Stomach (tissue), 9 donors: Measurements from ENCODE around the gene COL6A3. TPM values are rescaled to one million over a fixed set of nuclear protein-coding genes. Genes with fewer than 3 reads are reported as not detected.

Experiments used
- DNase-seq, 2 donors: peaks; one replicate each; pipeline versions ENCODE4 v3.0.0 to v3.0.0-alpha.2; 2013 to 2019
- H3K27ac ChIP-seq, 5 donors: fragments of 200-600 bp in 4 of 5; sonication (generic) in 4 of 5; one replicate each; pipeline ENCODE4 v1.5.1; 2013 to 2019; ENCODE audit warnings: mild to moderate bottlenecking in 1 of 5, moderate library complexity in 1 of 5
- H3K27me3 ChIP-seq, 3 donors: fragments of 200-600 bp; sonication (generic); one replicate each; pipeline ENCODE4 v1.5.1; 2017 to 2019; ENCODE audit warnings: mixed run types in 1 of 3
- H3K36me3 ChIP-seq, 4 donors: fragments of 200-600 bp; sonication (generic); 1 replicate in 3 of 4; 2 replicates in 1 of 4; pipeline ENCODE4 v1.5.1; 2016 to 2019
- H3K4me1 ChIP-seq, 4 donors: fragments of 200-600 bp; sonication (generic); one replicate each; pipeline ENCODE4 v1.5.1; 2016 to 2019
- H3K4me3 ChIP-seq, 4 donors: fragments of 200-600 bp; sonication (generic) in 3 of 4; one replicate each; pipeline ENCODE4 v1.5.1; 2016 to 2019; ENCODE audit warnings: mild to moderate bottlenecking in 1 of 4
- H3K9me3 ChIP-seq, 4 donors: fragments of 200-600 bp; sonication (generic); one replicate each; pipeline ENCODE4 v1.5.1; 2016 to 2019
- EP300 ChIP-seq: sonication (generic); formaldehyde crosslinking; IDR thresholded peaks from one replicate; pipeline ENCODE4 v1.6.1; 2017; ENCODE audit warnings: antibody characterized with exemption
- POLR2A ChIP-seq, 4 donors: fragments of 450-650 bp; IDR thresholded peaks; one replicate each; pipeline ENCODE4 v1.6.1; 2016; ENCODE audit warnings: antibody characterized with exemption in 4 of 4, control low read depth in 2 of 4, mild to moderate bottlenecking in 1 of 4, moderate library complexity in 1 of 4
- POLR2AphosphoS5 ChIP-seq, 3 donors: sonication (generic); formaldehyde crosslinking; IDR thresholded peaks; one replicate each; pipeline ENCODE4 v1.6.1; 2016; ENCODE audit warnings: antibody characterized with exemption in 3 of 3
- WGBS, 5 donors: extraction: QIAGEN DNeasy Blood & Tissue Kit in 3 of 5; methylation state at CpG; one replicate each; pipeline versions ENCODE4 v1.1.5 to v1.1.7; 2013 to 2018; 5-methylcytosine and 5-hydroxymethylcytosine counted together
- intact Hi-C: fragments of 100-400 bp; cut with DNase I; formaldehyde crosslinking; loops from one replicate; pipeline ENCODE4 v1.15.1; 2023; ENCODE audit warnings: low total_unique reads
- polyA plus RNA-seq, 3 donors: library from polyadenylated mRNA; stranded (reverse); fragments of 200-250 nt; gene quantifications; one replicate each; pipeline ENCODE4 v1.2.3, GENCODE V29; 2013
- total RNA-seq, 5 donors: library from RNA; depleted of rRNA; stranded (reverse); fragments of >200 nt; gene quantifications; one replicate each; pipeline versions ENCODE4 v1.1.0 to v1.2.3, GENCODE V29; 2014 to 2016
- TF ChIP-seq, protein P1 (sequence below), 7 experiments: fragments of 450-650 bp in 4 of 7; fragments of 200-600 bp in 3 of 7; sonication (generic) in 3 of 7; IDR thresholded peaks; one replicate each; pipeline ENCODE4 v1.5.1; 2016 to 2019; ENCODE audit warnings: antibody characterized with exemption in 7 of 7, control low read depth in 2 of 7, mild to moderate bottlenecking in 1 of 7
- donor health status: healthy with polysubstance abuse.
- donor health status: Bipolar disorder and iron deficiency.
- donor health status: healthy.

Gene COL6A3
- total and polyA plus RNA-seq, 8 donors = 9.3 to 411 (median 105) TPM

DNA sequence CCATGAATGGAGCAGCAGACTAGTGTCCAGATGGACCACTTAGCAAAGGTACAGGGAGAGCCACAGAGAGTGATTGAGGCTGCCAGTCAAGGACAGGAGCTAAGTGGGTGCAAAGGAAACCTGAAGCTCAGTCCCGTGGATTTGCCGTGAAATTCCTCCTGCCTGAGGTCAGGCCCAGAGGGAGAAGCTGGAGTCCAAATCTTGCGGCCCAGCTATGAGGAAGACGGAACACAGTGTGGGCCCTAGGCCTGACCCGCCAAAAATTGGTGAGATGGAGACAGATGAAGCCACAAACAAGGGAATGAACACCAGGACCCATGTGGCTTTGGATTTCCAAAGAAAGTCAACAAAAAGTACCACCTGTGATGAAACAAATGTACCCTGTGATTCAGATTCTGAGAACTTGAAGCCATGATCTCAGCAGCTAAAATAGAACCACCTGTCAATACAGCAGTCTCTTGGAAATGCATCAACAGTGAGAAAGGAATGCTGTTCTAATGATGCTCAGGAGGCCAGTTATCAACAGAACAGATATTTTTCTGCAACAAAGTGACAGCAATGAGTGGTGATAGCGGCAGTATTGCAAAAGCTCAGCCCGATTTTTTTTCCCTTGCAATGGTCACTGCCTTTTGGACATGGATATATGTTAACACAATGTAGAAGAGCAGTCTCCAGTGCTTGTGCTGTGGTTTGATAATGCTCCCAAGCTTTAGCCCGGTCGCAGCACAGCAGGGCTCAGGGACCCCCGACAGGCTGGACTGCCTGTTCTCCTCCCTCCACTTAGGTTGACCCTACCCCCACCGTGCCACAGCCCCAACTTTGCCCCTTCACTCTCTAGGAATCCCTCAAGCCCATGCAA lies 10.7 kb downstream of the COL6A3 start:
- Histone ChIP-seq H3K27me3 (no peaks in the 10 kb centered on the region), H3K27ac (peak overlapping the region in 3 of 5 donors; percentile 53 to 73 (median 59)), H3K4me1 (peaks cover 0 to 50% (median 5%) of the 10 kb centered on the region in 4 donors), H3K36me3 (no peaks in the 10 kb centered on the region), H3K9me3 (no peaks in the 10 kb centered on the region), H3K4me3 (no peak overlapping the region)
- DNase-seq = no peak
- WGBS, 5 donors = 68 to 76% (median 73%) methylated on average over 11 of the region's 11 CpGs
- TF ChIP-seq POLR2AphosphoS5 (IDR thresholded peaks at IDR 0.05) (peak in 1 of 3 donors; percentile 7), POLR2A (IDR thresholded peaks at IDR 0.05) (no peak), EP300 (no peak)
- TF ChIP-seq, protein P1, sequence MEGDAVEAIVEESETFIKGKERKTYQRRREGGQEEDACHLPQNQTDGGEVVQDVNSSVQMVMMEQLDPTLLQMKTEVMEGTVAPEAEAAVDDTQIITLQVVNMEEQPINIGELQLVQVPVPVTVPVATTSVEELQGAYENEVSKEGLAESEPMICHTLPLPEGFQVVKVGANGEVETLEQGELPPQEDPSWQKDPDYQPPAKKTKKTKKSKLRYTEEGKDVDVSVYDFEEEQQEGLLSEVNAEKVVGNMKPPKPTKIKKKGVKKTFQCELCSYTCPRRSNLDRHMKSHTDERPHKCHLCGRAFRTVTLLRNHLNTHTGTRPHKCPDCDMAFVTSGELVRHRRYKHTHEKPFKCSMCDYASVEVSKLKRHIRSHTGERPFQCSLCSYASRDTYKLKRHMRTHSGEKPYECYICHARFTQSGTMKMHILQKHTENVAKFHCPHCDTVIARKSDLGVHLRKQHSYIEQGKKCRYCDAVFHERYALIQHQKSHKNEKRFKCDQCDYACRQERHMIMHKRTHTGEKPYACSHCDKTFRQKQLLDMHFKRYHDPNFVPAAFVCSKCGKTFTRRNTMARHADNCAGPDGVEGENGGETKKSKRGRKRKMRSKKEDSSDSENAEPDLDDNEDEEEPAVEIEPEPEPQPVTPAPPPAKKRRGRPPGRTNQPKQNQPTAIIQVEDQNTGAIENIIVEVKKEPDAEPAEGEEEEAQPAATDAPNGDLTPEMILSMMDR (IDR thresholded peaks at IDR 0.05) = no peak
- intact Hi-C loops = no loop called here

DNA sequence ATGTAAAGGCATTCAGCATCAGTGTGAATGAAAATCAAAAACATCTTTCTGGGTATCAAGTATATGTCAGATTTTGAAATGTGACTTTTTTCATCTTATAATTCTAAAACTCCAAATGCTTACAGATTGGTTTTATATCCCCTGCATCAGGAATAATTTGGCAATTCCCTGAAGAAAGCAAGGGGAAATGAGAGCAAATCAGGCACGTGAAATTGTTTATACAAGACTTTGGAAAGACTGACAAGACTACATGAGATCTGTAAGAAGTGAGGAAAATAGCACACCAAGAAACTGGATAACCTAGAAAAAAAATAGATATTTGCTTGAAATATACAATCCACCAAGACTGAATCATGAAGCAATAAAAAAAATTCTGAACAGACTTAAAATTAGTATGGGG lies 13.8 kb downstream of the COL6A3 start:
- Histone ChIP-seq H3K4me1 (peaks cover 0 to 34% (median 7%) of the 10 kb centered on the region in 4 donors), H3K4me3 (no peak overlapping the region), H3K27me3 (no peaks in the 10 kb centered on the region), H3K36me3 (peaks cover 3 to 5% (median 4%) of the 10 kb centered on the region in 4 donors), H3K27ac (peak overlapping the region in 1 of 5 donors; percentile 60), H3K9me3 (no peaks in the 10 kb centered on the region)
- intact Hi-C loops = no loop called here
- TF ChIP-seq EP300 (no peak), POLR2A (IDR thresholded peaks at IDR 0.05) (no peak), POLR2AphosphoS5 (IDR thresholded peaks at IDR 0.05) (no peak)
- TF ChIP-seq, protein P1 (IDR thresholded peaks at IDR 0.05) = no peak
- DNase-seq = no peak
- WGBS, 5 donors = 32 to 57% (median 44%) methylated on average over 1 of the region's 1 CpG

DNA sequence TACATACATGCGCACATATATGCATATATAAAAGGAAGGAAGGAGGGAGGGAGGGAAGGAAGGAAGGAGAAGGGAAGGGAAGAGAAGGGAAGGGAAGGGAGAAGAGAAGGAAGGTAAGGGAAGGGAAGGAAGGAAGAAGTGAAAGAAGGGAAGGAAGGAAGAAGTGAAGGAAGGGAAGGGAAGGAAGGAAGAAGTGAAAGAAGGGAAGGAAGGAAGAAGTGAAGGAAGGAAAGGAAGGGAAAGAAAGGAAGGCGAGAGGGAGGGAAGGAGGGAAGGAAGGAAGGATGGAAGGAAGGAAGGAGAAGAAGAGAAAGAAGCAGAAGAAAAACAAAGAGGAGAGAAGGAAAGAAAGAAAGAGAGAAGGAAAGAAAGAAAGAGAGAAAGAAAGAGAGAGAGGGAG lies 16.9 kb downstream of the COL6A3 start:
- intact Hi-C loops = no loop called here
- Histone ChIP-seq H3K36me3 (peaks cover 11 to 13% (median 12%) of the 10 kb centered on the region in 4 donors), H3K4me3 (no peak overlapping the region), H3K27ac (peak overlapping the region in 1 of 5 donors; percentile 59), H3K27me3 (peaks cover 0 to 10% (median 0%) of the 10 kb centered on the region in 3 donors), H3K4me1 (peaks cover 0 to 25% (median 5%) of the 10 kb centered on the region in 4 donors), H3K9me3 (no peaks in the 10 kb centered on the region)
- 60 to 100% (median 66%) methylated on average over 2 of the region's 2 CpGs for WGBS, 5 donors
- no peak for DNase-seq
- no peak for TF ChIP-seq EP300
- TF ChIP-seq, protein P1 (IDR thresholded peaks at IDR 0.05) = no peak
- TF ChIP-seq POLR2AphosphoS5 (IDR thresholded peaks at IDR 0.05) = no peak
- TF ChIP-seq POLR2A (IDR thresholded peaks at IDR 0.05) = no peak

DNA sequence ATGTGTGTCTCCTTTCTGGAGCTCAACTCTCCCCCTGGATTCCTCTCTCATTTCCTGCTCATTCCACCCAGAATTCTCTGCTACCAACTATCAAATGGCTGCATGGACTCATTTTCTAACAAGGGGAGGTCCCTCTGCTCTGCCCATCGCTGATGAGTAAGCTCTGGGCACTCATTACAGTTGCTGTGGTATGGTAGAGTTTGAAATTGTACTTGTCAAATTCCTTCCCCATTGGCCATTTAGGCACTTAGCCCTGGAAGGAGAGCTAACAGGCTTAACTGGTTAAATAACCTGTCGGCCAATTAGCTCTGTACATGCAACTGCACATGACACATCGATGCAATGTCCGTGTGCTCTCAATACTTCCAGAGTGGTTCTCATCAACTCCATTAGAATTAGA lies 20.4 kb downstream of the COL6A3 start:
- no peak for TF ChIP-seq EP300
- TF ChIP-seq, protein P1 (IDR thresholded peaks at IDR 0.05) = no peak
- no peak for TF ChIP-seq POLR2AphosphoS5 (IDR thresholded peaks at IDR 0.05)
- H3K4me1 ChIP-seq = peaks cover 0 to 27% (median 6%) of the 10 kb centered on the region in 4 donors
- no peak for DNase-seq
- H3K36me3 ChIP-seq = peaks cover 11 to 13% (median 12%) of the 10 kb centered on the region in 4 donors
- peaks cover 0 to 10% (median 0%) of the 10 kb centered on the region in 3 donors for H3K27me3 ChIP-seq
- no peaks in the 10 kb centered on the region for H3K9me3 ChIP-seq
- H3K27ac ChIP-seq = no peak overlapping the region
- intact Hi-C loops = no loop called here
- 75 to 94% (median 93%) methylated on average over 4 of the region's 4 CpGs for WGBS, 5 donors
- H3K4me3 ChIP-seq = no peak overlapping the region
